HUDEP-2 (cell line): ENCODE results near the gene SLC25A21.
"Not testable (repeated sequence)": the region's sequence is repeated elsewhere in the genome, so short reads cannot be mapped to it uniquely, and the experiment has no call there.

ENCODE experiments used
- DNase-seq, 76 experiments: peaks; one replicate each; lab custom pipeline; 2025; ENCODE audit not compliant: unreplicated experiment in 76 of 76; lab: John Stamatoyannopoulos, UW

The SLC25A21 gene

DNA sequence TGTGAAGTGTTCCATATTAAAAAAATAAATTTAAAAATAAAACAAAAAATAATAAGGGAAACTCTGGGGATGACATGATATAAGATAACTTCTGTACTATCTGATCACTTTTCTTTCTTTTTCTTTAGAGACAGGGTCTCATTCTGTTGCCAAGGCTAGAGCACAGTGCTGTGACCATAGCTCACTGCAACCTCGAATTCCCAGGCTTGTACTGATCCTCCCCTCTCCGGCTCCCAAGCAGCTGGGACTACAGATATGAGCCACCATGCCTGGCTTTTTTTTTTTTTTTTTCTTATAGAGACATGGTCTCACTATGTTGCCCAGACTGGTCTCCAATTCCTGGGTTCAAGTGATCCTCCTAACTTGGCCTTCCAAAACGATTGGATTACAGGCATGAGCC is 14.9 kb upstream of the SLC25A21 start:
- no peak for DNase-seq

- DNase-seq, result no peak
These were observed 14.5 kb upstream of the SLC25A21 start for GRCh38 chr14:37186865-37187264.

DNA sequence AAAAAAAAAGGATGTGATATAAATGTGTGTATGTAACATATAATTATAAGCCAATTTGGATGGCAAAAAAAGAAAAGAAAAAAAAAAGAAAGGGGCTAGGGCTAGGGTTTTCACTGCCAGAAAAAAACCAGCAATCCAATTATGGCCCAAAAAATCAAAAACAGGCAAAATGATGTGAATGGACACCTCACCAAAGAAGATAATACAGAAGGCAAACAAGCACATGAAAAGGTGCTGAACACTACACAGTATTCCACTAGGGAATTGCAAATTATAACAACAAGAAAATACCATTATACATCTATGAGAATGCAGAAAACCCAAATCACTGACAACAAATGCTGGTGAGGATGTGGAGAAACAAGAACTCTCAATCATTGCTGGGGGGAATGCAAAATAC is 13.3 kb upstream of the SLC25A21 start:
- no peak for DNase-seq

DNA sequence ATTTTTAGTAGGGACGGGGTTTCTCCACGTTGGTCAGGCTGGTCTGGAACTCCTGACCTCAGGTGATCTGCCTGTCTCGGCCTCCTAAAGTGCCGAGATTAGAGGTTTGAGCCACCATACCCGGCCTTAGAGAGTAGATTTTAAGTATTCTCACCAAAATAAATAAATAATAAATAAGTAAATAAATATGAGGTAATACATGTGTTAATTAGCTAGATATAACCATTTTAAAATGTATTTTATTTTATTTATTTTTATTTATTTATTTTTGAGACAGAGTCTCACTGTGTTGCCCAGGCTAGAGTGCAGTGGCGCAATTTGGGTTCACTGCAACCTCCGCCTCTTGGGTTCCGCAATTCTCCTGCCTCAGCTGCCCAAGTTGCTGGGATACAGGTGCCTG is 12.1 kb upstream of the SLC25A21 start:
- not testable (repeated sequence) for DNase-seq

DNA sequence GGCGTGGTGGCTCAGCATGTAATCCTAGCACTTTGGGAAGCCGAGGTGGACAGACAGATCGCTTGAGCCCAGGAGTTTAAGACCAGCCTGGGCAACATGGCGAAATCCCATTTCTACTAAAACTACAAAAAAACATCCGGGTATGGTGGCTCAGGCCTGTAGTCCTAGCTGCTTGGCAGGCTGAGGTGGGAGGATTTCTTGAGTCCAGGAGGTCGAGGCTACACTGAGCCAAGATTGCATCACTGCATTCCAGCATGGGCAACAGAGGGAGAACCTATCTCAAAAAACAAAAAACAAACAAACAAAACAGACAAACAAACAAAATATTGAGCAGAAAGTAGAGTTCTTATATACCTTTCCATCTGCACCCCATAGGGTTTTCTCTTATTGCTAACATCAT is 9.0 kb upstream of the SLC25A21 start:
- DNase-seq, result no peak

- not testable (repeated sequence) for DNase-seq
These were observed 8.5 kb upstream of the SLC25A21 start for GRCh38 chr14:37180886-37181285.

DNA sequence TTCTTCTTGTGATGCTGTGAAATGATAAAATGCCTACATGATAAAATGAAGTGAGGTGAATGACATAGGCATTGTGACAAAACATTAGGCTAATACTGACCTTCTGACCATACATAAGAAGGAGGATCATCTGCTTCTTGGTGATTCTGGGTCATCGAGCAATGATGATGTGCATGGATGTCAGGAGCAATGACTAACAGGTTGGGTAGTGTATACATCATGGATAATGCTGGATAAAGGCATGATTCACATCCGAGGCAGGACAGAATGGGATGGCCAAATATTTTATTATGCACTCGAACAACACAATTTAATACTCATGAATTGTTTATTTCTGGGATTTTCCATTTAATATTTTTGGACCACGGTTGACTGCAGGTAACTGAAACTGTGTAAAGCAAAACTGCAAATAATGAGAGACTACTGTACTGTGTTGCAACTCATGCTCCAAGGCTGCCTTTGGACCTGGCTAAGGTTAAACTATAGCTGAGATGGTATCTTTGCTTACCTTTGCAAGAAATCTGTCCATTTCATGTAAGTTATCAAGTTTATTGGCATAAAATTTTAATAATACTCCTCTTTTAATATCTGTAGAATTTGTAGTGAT is 7.6 kb upstream of the SLC25A21 start:
- no peak for DNase-seq

- peak in 16 of 76 experiments; percentile 2 to 69 (median 42) for DNase-seq
These were observed 669 bp upstream of the SLC25A21 start for GRCh38 chr14:37172936-37173614.

DNA sequence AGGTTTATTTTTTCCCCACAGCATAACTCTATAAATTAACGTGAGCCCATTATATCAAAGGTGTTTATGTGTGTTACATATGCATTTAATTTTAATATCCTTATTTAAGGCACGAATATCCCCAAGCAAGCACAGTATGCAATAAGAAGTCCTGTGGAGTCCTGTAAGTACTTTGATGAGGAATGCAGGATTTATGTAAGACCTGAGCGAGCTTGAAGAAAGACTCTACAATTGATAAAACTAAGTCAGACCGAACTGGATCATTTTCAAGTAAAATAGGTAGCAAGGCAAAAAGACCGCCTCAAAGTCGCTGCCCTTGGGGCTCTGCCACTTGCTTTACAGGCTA is 755 bp downstream of the SLC25A21 start:
- DNase-seq, result peak in 1 of 76 experiments; percentile 24

DNA sequence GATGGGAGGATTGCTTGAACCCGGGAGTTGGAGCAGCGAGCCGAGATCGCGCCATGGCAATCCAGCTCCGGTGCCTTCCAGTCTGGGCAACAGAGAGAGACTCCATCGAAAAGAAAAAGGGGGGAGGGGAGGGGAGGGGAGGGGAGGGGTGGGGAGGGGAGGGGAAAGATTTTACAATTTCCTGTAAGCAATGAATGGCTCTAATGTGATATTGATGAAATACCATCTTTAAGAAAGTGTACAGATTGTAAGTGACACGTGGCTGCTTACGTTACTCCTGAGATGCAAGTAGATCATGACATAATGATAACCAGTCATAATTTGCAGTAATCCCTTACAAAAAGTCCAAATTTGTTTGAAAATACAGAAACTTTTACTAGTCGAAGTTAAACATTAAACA is 1.4 kb downstream of the SLC25A21 start:
- DNase-seq, result peak in 25 of 76 experiments; percentile 6 to 63 (median 31)

DNA sequence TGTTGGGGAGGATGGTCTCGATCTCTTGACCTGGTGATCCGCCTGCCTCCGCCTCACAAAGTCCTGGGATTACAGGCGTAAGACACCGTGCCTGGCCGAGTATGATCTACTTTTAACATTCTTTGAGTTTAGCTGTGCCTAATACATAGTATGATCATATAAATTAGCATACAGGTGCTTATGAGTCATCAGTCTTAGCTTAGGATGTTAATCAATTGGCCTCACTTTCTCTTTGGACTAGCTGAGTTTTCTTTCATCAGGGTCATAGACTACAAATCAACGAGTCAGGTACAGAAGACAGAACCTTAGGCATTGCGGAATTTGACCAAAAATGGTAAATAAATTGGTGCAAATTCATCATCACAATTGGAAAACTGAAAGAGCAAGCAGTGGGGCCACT is 2.2 kb downstream of the SLC25A21 start:
- peak in 1 of 76 experiments; percentile 24 for DNase-seq

DNA sequence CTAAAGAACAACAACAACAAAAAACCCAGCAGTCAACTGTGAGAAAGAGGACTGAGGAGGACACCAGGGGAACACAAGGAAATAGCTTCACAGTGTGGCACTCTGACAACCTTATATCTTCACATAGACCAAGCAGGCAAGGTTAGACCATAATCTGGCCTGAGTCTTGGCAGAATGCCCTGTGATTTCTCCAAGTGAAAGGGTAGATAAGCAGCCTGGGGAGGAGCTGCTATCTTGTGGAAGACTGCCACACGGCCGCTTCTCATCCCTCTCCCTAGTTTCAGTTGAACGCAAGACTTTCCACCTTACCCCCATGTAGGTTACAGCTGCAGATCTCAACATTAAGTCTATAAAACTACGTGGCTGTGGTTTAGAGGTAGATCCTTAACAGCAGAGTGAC is 3.7 kb downstream of the SLC25A21 start:
- peak in 75 of 76 experiments; percentile 36 to 99 (median 93) for DNase-seq

GRCh38 chr14:37167151-37168047 is 5.0 kb downstream of the SLC25A21 start:
- peak in 72 of 76 experiments; percentile 5 to 83 (median 64) for DNase-seq

GRCh38 chr14:37165794-37166193 is 6.6 kb downstream of the SLC25A21 start:
- no peak for DNase-seq

DNA sequence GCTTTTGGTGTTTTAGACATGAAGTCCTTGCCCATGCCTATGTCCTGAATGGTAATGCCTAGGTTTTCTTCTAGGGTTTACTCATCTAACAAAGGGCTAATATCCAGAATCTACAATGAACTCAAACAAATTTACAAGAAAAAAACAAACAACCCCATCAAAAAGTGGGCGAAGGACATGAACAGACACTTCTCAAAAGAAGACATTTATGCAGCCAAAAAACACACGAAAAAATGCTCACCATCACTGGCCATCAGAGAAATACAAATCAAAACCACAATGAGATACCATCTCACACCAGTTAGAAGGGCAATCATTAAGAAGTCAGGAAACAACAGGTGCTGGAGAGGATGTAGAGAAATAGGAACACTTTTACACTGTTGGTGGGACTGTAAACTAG is 10.1 kb downstream of the SLC25A21 start:
- not testable (repeated sequence) for DNase-seq

DNA sequence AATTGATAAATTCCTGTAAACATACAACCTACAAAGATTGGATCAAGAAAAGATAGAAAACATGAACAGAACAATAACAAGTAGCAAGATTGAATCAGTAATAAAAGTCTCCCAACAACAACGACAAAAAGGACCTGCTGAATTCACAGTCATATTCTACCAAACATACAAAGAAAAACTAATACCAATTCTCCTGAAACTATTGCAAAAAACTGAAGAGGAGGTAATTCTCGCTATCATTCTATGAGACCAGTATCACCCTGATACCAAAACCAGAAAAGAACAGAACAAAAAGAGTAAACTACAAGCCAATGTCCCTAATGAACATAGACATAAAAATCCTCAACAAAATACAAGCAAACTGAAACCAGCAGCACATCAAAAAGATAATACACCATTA is 14.4 kb downstream of the SLC25A21 start:
- no peak for DNase-seq

GRCh38 chr14:37153483-37153882 is 18.9 kb downstream of the SLC25A21 start:
- DNase-seq, result peak in 3 of 76 experiments; percentile 10 to 13 (median 12)

DNA sequence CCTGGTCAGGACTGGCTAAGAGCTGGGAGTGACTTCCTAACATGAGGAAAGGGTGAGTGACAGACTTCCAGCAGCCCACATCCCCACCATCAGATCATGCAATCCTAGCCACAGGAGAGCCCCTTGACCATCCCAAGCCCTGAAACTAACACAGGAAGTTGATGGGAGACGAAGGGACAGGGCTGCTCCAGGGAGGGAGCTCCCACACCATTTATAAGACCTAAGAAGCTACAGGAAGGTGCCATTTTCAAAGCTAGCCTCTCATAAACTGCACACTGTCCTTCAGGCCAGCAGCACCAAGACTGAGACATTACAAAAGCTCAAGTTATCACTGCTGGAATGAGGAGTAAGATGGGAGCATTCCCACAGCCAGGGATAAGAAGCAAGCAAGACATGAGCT is 19.4 kb downstream of the SLC25A21 start:
- no peak for DNase-seq

DNA sequence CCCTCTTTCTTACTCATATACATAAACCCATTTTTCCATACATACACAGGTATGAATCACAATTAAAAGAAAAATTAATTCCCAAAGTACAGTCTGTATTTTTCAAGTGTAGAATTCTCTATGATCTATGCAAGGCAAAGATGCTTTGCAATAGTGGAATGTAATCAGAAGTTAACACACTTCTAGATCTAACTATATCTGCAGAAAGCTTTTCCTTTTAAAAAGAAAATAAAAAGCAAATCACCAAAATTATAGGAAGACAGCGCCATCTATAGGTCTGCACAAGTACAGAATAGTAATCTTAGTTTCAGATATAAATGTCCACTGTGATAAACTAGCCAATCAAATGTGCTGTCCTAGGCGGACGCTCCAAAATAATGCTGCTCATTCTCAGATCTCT is 22.0 kb downstream of the SLC25A21 start:
- DNase-seq, result peak in 19 of 76 experiments; percentile 17 to 53 (median 32)

DNA sequence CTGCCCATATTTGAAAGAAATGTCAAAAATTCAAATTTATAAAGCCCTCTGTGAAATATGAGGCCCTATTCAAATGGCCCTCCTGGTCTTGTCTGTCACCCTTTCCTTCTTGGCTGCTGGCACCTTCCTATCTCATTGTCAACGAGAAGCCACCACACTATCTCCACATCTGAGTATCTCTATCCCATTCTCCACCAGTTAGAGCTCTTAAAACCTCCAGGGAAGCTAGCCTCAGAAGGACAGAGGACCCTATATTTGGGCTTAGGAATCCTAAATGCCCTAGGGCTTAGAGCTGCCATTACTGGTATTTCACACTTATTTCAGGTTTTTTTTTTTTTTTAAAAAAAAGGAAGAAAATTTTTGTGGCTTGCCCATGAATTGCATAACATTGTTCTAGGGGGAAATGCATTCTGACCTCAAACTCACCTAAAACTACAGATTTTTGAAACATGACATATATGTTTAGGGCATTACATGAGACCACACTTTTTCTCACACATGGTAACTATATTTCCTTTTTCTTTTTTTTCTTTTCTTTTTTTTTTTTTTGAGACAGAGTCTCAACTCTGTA is 25.0 kb downstream of the SLC25A21 start:
- peak in 6 of 76 experiments; percentile 8 to 33 (median 17) for DNase-seq

GRCh38 chr14:37146438-37146837 is 26.0 kb downstream of the SLC25A21 start:
- not testable (repeated sequence) for DNase-seq
